Measurements from ENCODE around the gene RPLP1.

The RPLP1 gene

GRCh38 chr15:69451951-69452691 lies 497 bp upstream of the RPLP1 start:
- peak overlapping the region; percentile 70 for H3K27ac ChIP-seq (ENCODE audit: extremely low read depth, low read depth, low read length)
- peak overlapping the region; percentile 89 for H3K4me3 ChIP-seq (ENCODE audit: low read depth, low read length)
- H3K4me1 ChIP-seq (ENCODE audit: control insufficient read depth, insufficient read depth, low read length), result peaks cover 10% of the 10 kb centered on the region
- ChIA-PET POLR2A (interaction anchor here (0.5 to 4.4 kb wide), 22 partner anchors 9 to 646 kb away, joined by 3 to 107 read pairs (median 4); partner anchors contain the start of genes ANP32A, GLCE and KIF23), CTCF (interaction anchor here (0.6 to 3.2 kb wide), 6 partner anchors 11 to 393 kb away, joined by 4 to 15 read pairs (median 6); no protein-coding TSS in a partner anchor)
- H3K9me3 ChIP-seq (ENCODE audit: control insufficient read depth, insufficient read depth, low read depth, low read length), result no peaks in the 10 kb centered on the region
- peaks cover 55 to 57% of the 10 kb centered on the region in 2 experiments for H3K36me3 ChIP-seq (ENCODE audit: control insufficient read depth in 2 of 2, insufficient read depth in 1 of 2, low read length in 2 of 2)
- no peak for TF ChIP-seq KLF8 (tag by site-specific recombination; IDR thresholded peaks at IDR 0.05)
- no peak for TF ChIP-seq ZNF792 (tag by site-specific recombination; IDR thresholded peaks at IDR 0.05)
- no peak for TF ChIP-seq ZNF510 (tag by site-specific recombination; IDR thresholded peaks at IDR 0.05; ENCODE audit: insufficient replicate concordance)
- no peak for TF ChIP-seq ZNF184 (tag by site-specific recombination; IDR thresholded peaks at IDR 0.05)
- TF ChIP-seq ZSCAN18 (tag by site-specific recombination; IDR thresholded peaks at IDR 0.05), result no peak
- no peak for TF ChIP-seq ZNF341 (tag by site-specific recombination; IDR thresholded peaks at IDR 0.05; ENCODE audit: low read depth)
- 0 out of 2 replicates have a peak, but pooled peaks have one; percentile 15 for TF ChIP-seq ZNF2 (tag by site-specific recombination; IDR thresholded peaks at IDR 0.05)
- TF ChIP-seq ZNF175 (tag by site-specific recombination; IDR thresholded peaks at IDR 0.05), result no peak
- TF ChIP-seq ZNF704 (tag by site-specific recombination; IDR thresholded peaks at IDR 0.05), result no peak
- no peak for TF ChIP-seq ELK4 (IDR thresholded peaks at IDR 0.05; ENCODE audit: borderline replicate concordance, low read depth, low read length)
- TF ChIP-seq PRDM10 (tag by site-specific recombination; IDR thresholded peaks at IDR 0.05), result peak; percentile 93
- TF ChIP-seq PRDM4 (tag by site-specific recombination; IDR thresholded peaks at IDR 0.05), result no peak
- no peak for TF ChIP-seq OVOL3 (tag by site-specific recombination; IDR thresholded peaks at IDR 0.05)
- TF ChIP-seq MEIS1 (CRISPR knock-in tag; IDR thresholded peaks at IDR 0.05; ENCODE audit: borderline replicate concordance), result no peak
- no peak for TF ChIP-seq ZBTB21 (tag by site-specific recombination; IDR thresholded peaks at IDR 0.05)
- TF ChIP-seq TCF7L2 (IDR thresholded peaks at IDR 0.05; ENCODE audit: borderline replicate concordance, low read depth, low read length), result no peak
- peak; percentile 71 for TF ChIP-seq ZNF121 (tag by site-specific recombination; IDR thresholded peaks at IDR 0.05)
- TF ChIP-seq ZNF621 (tag by site-specific recombination; IDR thresholded peaks at IDR 0.05), result no peak
- TF ChIP-seq ZNF518A (tag by site-specific recombination; conservative IDR thresholded peaks at IDR 0.05; ENCODE audit: low read depth), result peak; percentile 40; the same call in 1 of the 2 replicates
- TF ChIP-seq SALL2 (tag by site-specific recombination; IDR thresholded peaks at IDR 0.05; ENCODE audit: borderline replicate concordance), result no peak
- TF ChIP-seq ZNF548 (tag by site-specific recombination; IDR thresholded peaks at IDR 0.05), result no peak

Measured in HEK293 (cell line).